Right renal pelvis (tissue), 4 donors: Measurements from ENCODE around the gene DNAJC4. TPM values are rescaled to one million over a fixed set of nuclear protein-coding genes. Genes with fewer than 3 reads are reported as not detected.

Experiments used
- DNase-seq, 4 donors: peaks; one replicate each; pipeline ENCODE4 v3.0.0-alpha.2; 2013; ENCODE audit warnings: low read depth in 4 of 4, low spot score in 3 of 4, missing footprints in 1 of 4
- polyA plus RNA-seq, 4 donors: library from polyadenylated mRNA; unstranded; fragments of 120-200 nt; gene quantifications; one replicate each; pipeline ENCODE4 v1.2.1, GENCODE V29; 2013; ENCODE audit not compliant: insufficient read length in 4 of 4

DNAJC4 gene
- polyA plus RNA-seq, 4 donors = 62.1 to 75.6 (median 63.9) TPM

DNA sequence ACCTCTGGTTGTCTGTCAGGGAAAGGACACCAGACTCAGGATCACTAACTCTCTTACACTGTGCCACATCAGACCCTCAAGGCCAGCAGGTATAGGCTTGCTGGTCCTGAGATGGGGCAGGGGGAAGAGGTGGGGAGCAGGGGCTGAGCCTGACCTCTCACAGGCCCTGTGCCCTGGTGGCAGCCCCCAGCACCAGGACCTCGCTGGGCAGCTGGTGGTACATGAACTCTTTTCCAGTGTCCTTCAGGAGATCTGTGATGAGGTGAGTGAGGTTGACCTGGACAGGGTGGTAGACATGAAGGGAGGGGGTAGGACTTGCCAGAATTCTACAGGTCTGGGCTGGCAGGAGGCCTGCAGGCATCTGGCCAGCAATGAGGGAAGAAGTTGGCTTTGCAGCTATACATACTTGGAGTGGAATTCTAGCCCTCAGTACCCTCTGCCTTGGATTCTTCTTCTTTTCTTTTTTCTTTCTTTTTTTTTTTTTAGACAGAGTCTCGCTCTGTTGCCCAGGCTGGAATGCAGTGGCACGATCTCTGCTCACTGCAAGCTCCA is 2.9 kb upstream of the DNAJC4 start:
- DNase-seq = no peak

DNA sequence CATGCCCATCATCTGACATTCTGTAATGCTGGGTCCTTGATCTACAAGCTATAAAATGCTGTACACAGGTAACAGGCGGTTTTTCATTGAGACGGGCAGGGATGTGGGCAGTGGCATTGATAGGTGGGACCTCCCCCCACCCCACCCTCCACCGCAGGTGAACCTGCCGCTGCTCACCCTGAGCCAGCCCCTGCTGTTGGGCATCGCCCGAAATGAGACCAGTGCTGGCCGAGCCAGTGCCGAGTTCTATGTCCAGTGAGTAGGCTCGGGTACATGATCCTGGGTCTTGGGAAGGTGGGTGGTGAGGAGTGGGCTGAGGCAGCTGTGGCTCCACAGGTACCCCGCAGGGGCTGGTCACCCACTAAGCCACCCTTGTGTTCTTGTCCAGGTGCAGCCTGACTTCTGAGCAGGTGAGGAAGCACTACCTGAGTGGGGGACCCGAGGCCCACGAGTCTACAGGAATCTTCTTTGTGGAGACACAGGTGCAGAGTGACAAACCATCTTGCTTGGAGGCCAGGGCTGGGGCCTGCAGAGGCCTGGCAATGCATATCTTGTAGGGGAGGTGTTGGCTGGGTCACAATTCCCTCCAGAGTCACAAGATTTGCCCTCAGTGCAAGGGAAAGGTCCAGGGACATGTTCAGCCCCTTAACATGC is 1.1 kb upstream of the DNAJC4 start:
- no peak for DNase-seq

DNA sequence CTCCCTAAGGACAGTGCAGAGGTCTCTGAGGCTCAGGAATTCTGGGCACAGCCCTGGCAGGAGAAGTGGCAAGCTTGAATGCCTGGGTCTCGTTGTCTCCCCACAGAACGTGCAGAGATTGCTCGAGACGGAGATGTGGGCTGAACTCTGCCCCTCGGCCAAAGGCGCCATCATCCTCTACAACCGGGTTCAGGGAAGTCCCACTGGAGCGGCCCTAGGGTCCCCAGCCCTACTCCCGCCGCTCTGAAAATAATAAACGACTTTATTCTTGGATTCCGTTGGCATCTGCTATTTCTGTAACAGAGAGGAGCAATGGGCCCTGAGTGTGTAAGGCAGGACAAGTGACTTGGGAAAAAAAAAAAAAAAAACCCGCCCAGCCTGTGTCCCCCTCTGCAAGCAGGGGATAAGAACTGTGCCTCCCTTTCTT is 591 bp upstream of the DNAJC4 start:
- DNase-seq = no peak

DNA sequence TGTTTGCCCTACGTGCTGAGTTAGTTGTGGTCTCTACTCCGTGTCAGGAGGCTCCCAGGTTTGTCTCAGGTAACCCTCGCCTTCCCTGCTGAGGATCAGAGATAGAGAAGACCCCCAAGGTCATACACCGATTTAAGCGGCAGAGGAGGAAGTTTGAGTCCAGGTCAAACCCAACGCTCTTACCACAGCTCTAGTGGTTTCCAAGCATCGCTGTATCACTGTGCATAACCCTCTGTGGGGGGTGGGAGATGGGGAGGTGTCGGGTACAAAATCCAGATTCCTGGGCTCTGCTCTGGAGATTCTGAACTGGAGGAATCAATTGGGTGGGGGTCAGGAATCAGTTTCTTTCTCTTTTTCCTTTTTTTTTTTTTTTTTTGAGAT is 627 bp downstream of the DNAJC4 start:
- no peak for DNase-seq

DNA sequence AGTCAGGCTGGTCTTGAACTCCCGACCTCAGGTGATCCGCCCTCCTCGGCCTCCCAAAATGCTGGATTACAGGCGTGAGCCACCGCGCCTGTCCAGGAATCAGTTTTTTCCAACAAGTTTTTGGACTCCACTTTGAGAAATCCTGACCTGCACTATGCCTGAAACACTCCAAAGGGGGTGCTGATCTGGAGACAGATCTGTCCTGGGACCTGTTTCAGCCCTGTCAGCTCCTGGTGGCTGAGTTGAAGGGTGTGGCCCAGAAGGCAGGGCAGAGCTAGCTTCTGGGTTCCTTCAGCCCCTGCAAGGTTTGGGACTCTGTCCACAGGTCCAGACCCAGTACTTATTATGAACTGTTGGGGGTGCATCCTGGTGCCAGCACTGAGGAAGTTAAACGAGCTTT is 1.2 kb downstream of the DNAJC4 start:
- no peak for DNase-seq

DNA sequence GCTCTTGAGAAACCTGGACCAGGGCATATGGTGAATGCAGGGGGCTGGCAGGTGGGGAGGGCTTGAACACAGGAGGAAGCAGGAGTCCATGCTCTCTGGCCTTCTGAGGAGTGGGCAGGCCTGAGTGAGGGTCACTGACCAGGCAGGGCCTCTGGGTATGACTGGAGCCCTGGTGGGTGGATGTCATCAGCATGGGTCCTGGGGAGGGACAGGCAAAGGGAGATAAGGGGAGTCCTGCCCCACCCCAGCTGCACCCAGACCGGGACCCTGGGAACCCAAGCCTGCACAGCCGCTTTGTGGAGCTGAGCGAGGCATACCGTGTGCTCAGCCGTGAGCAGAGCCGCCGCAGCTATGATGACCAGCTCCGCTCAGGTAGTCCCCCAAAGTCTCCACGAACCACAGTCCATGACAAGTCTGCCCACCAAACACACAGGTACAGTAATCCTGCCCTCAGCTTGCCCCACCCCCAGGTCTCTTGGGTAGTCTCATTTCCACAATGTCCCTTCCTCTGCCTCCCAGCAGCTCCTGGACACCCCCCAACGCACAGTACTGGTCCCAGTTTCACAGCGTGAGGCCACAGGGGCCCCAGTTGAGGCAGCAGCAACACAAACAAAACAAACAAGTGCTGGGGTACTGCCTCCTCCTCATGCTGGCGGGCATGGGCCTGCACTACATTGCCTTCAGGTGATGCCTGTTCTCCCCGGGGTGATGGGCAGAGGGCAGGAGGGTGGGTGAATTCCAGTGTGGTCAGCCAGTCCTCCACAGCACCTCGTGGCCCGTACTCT is 2.0 kb downstream of the DNAJC4 start:
- DNase-seq = no peak

DNA sequence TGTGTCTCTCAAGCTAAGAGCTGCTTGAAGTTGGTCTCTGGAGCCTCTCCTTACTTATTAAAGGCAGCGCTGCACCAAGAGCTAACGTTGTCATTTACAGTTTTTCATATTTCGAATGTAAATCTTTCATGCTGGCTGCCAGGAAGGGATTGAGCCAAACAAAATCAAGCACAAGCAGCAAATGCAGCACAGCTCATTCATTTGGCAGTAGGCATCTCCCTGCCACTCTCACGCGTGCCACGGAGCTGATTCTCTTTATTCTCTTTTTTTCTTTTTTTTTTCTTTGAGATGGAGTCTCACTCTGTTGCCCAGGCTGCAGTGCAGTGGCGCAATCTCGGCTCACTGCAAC is 2.6 kb downstream of the DNAJC4 start:
- no peak for DNase-seq

DNA sequence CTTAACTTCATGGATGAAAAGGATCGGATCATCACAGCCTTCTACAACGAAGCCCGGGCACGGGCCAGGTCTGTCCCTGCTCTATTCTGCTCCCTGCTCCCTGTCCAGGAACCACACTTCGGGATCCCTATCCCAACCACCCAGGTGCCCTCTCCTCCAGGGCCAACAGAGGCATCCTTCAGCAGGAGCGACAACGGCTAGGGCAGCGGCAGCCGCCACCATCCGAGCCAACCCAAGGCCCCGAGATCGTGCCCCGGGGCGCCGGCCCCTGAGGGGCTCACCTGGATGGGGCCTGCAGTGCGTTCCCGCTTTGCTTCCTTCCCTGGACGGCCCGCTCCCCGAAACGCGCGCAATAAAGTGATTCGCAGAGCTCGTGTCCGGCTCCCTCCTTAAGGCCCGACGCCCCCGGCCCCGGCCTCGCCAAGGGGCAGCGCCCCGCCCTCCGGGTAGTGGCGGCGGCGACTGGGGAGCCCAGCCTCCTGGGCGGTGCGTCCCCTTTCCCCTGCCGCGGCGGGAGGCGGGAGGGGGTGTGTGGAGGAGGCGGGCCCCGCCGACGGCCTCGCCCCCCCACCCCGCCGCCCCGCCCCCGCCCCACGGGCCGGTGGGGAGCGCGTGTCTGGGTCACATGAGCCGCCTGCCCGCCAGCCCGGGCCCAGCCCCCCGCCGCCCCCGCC is 3.7 kb downstream of the DNAJC4 start, which contains the start of gene VEGFB:
Gene VEGFB, plus strand, starts transcription at position 672 of the 674 bp plus-strand sequence. CDS start 250 bp downstream, outside the sequence.
- no peak for DNase-seq

DNA sequence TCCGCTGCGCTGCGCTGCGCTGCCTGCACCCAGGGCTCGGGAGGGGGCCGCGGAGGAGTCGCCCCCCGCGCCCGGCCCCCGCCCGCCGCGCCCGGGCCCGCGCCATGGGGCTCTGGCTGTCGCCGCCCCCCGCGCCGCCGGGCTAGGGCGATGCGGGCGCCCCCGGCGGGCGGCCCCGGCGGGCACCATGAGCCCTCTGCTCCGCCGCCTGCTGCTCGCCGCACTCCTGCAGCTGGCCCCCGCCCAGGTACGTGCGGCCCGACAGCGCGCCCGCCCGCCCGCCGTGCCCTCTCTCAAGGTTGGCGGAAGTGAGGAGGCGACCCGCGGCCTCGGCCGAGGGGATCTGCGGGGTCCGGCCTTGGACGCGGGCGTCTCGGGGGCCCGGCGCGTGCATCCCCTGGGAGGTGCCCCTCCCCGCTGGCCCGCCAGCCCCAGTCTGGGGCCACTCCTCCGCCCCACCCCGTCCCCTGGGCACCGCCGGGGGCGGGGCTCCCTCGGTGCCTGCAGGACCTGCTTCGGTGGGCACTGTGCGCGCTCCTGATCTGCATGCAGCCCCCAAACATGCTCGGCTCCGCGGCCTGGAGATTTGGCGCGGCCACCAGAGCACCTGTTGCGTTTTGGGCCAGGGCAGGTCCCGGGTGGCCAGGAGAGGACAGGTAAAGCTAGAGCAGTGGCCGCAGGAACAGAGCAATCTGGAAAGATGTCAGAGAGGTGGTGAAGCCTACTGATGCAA is 4.5 kb downstream of the DNAJC4 start:
- DNase-seq = no peak

DNA sequence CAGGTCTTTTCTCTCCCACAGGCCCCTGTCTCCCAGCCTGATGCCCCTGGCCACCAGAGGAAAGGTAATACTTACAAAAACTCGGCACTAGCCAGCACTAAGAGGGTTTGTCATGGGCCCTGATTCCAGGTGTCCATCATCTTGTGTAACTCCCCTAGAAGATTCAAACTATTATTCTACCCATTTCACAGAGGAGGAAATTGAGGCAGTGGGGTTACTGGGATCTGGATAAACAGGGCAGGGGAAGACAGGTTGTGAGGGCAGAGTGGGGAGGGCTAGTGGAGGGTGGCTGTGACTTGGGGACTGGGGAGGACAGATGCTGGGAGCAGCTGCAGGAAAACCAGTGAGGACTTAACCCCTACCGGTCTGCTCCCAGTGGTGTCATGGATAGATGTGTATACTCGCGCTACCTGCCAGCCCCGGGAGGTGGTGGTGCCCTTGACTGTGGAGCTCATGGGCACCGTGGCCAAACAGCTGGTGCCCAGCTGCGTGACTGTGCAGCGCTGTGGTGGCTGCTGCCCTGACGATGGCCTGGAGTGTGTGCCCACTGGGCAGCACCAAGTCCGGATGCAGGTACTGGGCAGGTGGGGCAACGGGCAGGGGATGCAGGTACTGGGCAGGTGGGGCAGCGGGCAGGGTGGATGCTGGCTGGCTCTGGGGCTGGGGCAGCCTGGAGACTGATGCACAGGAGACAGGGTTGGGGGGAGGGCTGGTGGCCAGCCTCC is 5.3 kb downstream of the DNAJC4 start:
- no peak for DNase-seq

DNA sequence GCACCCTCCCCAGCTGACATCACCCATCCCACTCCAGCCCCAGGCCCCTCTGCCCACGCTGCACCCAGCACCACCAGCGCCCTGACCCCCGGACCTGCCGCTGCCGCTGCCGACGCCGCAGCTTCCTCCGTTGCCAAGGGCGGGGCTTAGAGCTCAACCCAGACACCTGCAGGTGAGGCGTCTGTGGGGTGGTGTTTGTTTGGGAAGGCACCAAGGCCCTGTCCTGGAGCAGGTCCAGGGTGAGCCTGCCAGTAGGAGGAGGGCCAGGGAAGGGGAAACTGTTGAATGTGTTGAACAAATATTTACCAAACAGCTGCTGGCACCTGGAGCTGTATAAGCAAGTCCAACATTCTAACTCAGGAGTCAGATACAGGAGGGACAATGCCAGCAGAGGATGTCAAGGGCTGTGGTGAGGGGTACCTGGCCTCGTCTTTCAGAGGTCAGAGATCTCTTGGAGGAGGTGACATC is 7.2 kb downstream of the DNAJC4 start:
- DNase-seq = no peak

DNA sequence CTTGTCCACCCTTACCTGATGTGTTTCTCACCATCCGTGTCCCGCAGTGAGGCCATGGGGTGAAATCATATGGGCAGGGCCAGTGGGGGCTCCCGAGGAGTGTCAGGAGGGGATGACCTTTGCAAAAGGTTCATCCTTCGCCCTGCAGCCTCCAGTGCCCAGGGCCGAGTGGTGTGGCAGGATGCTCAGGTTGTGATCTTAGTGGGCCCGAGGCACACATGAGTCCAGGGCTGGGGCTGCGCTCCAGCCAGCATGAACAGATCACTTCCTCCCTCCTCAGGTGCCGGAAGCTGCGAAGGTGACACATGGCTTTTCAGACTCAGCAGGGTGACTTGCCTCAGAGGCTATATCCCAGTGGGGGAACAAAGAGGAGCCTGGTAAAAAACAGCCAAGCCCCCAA is 7.7 kb downstream of the DNAJC4 start:
- no peak for DNase-seq

DNA sequence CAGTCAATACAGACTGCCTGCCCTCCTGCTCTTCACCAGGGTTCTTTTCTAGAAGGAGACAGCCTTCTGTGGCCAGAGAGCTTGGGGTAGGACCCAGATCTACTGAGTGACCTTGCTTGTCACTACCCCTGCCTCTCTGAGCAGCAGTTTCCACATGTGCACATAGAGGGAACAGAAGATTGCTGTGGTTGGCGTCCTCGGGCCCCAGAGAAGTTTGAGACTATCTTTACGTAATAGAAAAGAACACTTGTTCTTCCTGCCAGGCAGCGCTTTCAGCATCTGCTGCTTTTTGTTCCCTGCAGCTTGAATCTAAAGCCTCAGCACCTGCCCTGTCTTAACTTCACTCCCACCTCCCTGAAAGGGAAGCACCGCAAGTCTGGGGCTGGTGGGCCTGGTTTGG is 8.7 kb downstream of the DNAJC4 start:
- no peak for DNase-seq

DNA sequence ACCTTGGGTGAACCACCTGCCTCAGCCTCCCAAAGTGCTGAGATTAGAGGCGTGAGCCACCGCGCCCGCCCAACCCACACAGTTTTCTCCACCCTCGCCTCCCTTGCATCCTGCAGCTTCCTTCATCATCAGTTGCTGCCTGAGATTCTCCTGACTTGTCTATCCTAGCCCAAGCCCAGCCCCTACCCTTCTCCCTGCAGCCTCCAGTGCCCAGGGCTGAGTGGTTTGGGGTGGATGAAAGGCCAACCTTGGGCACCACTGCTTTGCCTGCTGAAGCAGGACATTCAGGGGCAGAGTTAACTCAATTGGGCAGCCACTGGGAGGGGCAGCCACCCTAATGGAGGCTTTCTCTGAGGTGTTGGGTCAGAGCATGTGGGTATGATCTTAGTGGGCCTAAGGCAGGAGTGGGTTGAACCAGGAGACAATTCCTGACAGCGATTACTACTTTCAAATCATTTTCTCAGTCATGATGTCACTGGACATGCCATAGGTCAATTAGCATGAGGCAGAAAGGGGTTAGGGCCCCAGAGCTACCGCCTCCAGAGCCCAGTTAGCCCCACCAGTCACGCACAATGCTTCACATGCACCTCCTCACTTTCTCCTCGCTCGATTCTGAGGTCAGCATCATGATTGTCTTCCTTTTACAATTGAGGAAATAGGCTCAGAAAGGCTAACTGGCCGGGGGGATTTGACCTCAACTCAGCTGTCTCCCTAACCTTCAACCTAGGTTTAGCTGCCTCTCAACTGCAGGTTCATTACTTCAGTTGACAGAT is 9.5 kb downstream of the DNAJC4 start:
- DNase-seq = no peak

DNA sequence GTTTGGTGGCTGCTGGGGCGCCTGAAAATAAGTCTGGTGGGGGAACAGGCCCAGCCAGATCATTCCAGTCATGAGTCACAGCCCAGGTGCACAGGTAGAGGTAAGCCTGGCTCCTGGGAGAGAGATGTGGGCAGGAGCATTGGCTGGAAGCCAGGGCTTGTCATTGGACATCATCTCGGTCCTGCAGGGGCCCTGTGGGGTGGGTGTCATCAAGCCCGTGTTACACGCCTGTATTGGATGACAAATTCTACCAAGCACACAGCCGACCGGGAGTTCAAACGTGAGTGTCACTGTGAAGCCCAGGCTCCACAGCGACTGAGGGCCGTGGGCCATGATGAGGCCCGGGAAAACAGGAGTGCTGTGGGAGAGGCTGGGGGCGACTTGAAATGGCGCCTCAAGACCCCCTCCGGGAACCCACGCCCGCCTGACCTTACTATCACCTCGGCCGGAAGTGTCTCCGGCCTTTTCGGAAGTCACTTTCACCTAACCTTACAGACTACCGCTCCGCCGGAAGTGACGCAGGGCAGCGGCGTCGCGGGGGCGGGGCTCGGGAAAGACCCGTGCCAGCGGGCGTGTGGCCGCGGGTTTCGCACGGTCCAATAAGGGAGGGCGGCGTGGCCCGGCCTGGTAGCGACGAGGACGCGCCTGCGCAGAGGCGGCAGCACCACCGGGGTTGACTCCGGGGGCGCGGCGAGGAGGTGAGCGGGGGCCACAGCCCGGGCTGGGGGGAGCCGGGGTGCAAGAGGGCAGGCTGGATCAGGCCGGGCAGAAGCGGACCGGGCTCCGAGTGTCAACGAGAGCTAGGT is 10.3 kb downstream of the DNAJC4 start, which contains the start of gene FKBP2:
Gene FKBP2, plus strand, starts transcription at position 661 of the 806 bp plus-strand sequence. CDS start 1,293 bp downstream, outside the sequence.
- peak; percentile 91 to 95 (median 92) for DNase-seq

DNA sequence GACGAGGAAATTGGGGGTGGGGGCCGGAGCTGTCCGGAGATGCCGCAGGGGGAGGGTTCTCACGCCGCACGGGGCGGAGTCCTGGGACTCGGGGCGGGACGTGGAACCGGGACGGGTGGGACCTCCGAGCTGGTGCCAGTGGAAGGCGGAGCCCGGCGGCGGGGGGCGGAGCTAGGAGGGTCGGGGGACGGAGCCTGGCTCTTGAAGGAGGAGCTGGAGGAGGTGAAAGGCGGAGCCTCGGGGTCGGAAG is 10.8 kb downstream of the DNAJC4 start:
- DNase-seq = peak; percentile 98 to 100 (median 98)

DNA sequence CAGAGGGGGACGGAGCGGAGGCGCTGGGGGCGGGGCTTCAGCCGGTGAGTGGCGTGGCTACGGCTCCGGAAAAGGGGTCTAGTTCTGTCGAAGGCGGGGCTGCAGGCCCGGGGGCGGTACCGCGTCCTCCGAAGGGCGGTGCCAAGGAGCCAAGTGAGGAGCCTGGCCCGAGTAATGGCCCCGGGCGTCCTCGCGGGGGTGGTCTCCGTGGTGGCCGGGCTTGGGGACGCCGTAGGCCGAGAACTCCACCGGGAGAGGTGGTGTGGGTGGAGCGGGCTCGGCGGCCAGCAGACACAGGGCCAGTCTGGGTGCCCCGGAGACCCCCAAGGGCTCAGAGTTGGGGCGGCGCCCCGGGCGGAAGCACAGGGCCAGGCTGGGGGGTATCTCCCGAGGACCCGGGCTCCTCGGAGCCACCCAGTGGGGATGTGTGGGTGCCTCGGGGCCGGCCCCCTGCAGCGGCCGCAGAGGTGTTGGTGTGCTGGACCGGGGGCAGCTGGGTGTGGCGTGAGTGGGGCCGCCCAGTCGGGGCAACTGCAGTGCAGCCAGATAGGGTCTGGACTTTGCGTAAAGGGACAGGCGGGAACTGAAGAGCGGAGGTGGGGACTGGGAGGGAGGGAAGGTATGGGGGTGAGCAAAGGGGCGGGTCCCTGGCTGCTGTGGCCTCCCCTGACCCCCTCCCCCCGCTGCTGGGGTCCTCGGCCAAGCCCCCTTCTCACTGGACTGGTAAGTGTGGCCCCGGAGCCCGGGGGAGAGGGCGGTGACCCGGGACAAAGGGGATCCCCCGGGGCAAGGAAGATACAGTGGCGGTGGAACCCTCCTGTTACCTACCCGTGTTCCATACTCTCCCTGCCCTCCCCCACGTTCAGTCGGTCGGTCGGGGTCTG is 11.4 kb downstream of the DNAJC4 start:
- no peak for DNase-seq
